HepG2 (cell line): ENCODE measurements around the gene ARHGEF10L. TPM values are rescaled to one million over a fixed set of nuclear protein-coding genes. Genes with fewer than 3 reads are reported as not detected.

ENCODE experiments used
- ATAC-seq: fragments of 200-7000 bp; cut with Tn5 transposase; 3 replicates; pipeline ENCODE4 v1.9.1; 2020; ENCODE audit warnings: mild to moderate bottlenecking, moderate library complexity
- BruUV-seq: library from RNA; stranded (reverse); fragments of 400-500 nt; replicated peaks from 2 replicates; lab custom pipeline; 2021; lab: Mats Ljungman, UMichigan
- CTCF ChIA-PET: fragments of 300-600 bp; formaldehyde crosslinking; extraction: SDS; loops from one replicate; lab custom pipeline; 2021; ENCODE audit warnings: low total read pairs, inconsistent platforms, low intra/inter-chr PET ratio; lab: Yijun Ruan, JAX
- POLR2A ChIA-PET: fragments of 350-600 bp; sonication (Branson Sonifier 250); formaldehyde crosslinking; loops from one replicate; lab custom pipeline; 2020; ENCODE audit warnings: antibody characterized with exemption, inconsistent platforms; lab: Yijun Ruan, JAX
- DNase-seq: peaks from one replicate; pipeline ENCODE4 v3.0.0-alpha.2; 2015; ENCODE audit warnings: low spot score
- FAIRE-seq: peaks from 3 replicates; lab custom pipeline; 2011; peaks lifted over from hg19 to GRCh38; lab: Jason Lieb, UNC
- H2AFZ ChIP-seq: one replicate; pipeline ENCODE4 v1.6.1; 2011; ENCODE audit warnings: low read length, inconsistent platforms
- H3K27ac ChIP-seq: fragments of 300-600 bp; 3 replicates; pipeline ENCODE4 v1.8.0; 2011; ENCODE audit warnings: mixed run types, mild to moderate bottlenecking, mixed read lengths, low read length, inconsistent platforms; ENCODE audit not compliant: insufficient read depth; ENCODE audit errors: extremely low read length
- H3K27me3 ChIP-seq, 2 experiments: fragments of 200-600 bp in 1 of 2; 2 replicates in 1 of 2; 3 replicates in 1 of 2; pipeline versions ENCODE4 v1.6.0 to v1.8.0; 2011; ENCODE audit warnings: low read length in 2 of 2, mild to moderate bottlenecking in 2 of 2, moderate library complexity in 2 of 2, inconsistent platforms in 1 of 2; ENCODE audit not compliant: insufficient read depth in 2 of 2, control insufficient read depth in 1 of 2
- H3K36me3 ChIP-seq, 2 experiments: fragments of 200-600 bp in 1 of 2; replicated peaks in 1 of 2; 2 replicates in 1 of 2; 3 replicates in 1 of 2; pipeline versions ENCODE4 v1.5.1 to v1.8.0; 2011; ENCODE audit warnings: low read length in 2 of 2, inconsistent platforms in 1 of 2; ENCODE audit not compliant: insufficient read depth in 2 of 2, control insufficient read depth in 1 of 2
- H3K4me1 ChIP-seq: 2 replicates; pipeline ENCODE4 v1.5.1; 2012; ENCODE audit warnings: low read length, inconsistent platforms; ENCODE audit not compliant: insufficient read depth
- H3K4me2 ChIP-seq: 2 replicates; pipeline ENCODE4 v1.6.0; 2011; ENCODE audit warnings: low read depth, low read length, inconsistent platforms
- H3K4me3 ChIP-seq, 3 experiments: fragments of 200-600 bp in 1 of 3; sonication (generic), shearing (Covaris generic) in 1 of 3; replicated peaks in 1 of 3; 2 replicates each; pipeline ENCODE4 v1.5.1; 2011 to 2016; ENCODE audit warnings: low read length in 3 of 3, inconsistent platforms in 2 of 3, low read depth in 2 of 3, mild to moderate bottlenecking in 2 of 3, control low read depth in 1 of 3, mixed read lengths in 1 of 3; ENCODE audit not compliant: insufficient read depth in 1 of 3
- H3K79me2 ChIP-seq: one replicate; pipeline ENCODE4 v1.6.1; 2011; ENCODE audit warnings: low read length, inconsistent platforms; ENCODE audit not compliant: insufficient read depth
- H3K9ac ChIP-seq: 2 replicates; pipeline ENCODE4 v1.6.0; 2011; ENCODE audit warnings: mild to moderate bottlenecking, low read depth, low read length, inconsistent platforms; ENCODE audit not compliant: insufficient read depth
- H3K9me3 ChIP-seq: 2 replicates; pipeline ENCODE4 v1.5.1; 2012; ENCODE audit warnings: mild to moderate bottlenecking, low read length
- H4K20me1 ChIP-seq: 2 replicates; pipeline ENCODE4 v1.6.0; 2011; ENCODE audit warnings: inconsistent platforms, mild to moderate bottlenecking, low read length, moderate library complexity; ENCODE audit not compliant: insufficient read depth
- ATAD3A ChIP-seq: sonication (generic); formaldehyde crosslinking; IDR thresholded peaks from 2 replicates; pipeline ENCODE4 v1.4.0; 2020; ENCODE audit warnings: missing genetic modification reagents
- CTCF ChIP-seq: sonication (generic); formaldehyde crosslinking; IDR thresholded peaks from 2 replicates; pipeline ENCODE4 v1.5.0; 2020; ENCODE audit warnings: mild to moderate bottlenecking, missing genetic modification reagents, moderate library complexity
- ELF1 ChIP-seq: sonication (generic); formaldehyde crosslinking; IDR thresholded peaks from 2 replicates; pipeline ENCODE4 v1.4.0; 2020; ENCODE audit warnings: missing genetic modification reagents
- FOSL2 ChIP-seq: sonication (generic); formaldehyde crosslinking; IDR thresholded peaks from 2 replicates; pipeline ENCODE4 v1.4.0; 2020; ENCODE audit warnings: missing genetic modification reagents
- GABPB1 ChIP-seq: IDR thresholded peaks from 2 replicates; pipeline ENCODE4 v1.6.1; 2016; ENCODE audit warnings: mild to moderate bottlenecking, missing genetic modification reagents, moderate library complexity, missing compliant biosample characterization
- KMT2B ChIP-seq: IDR thresholded peaks from 2 replicates; pipeline ENCODE4 v1.6.1; 2016; ENCODE audit warnings: missing genetic modification reagents, missing compliant biosample characterization
- PBX3 ChIP-seq: sonication (generic); formaldehyde crosslinking; IDR thresholded peaks from 2 replicates; pipeline ENCODE4 v1.8.1; 2023; ENCODE audit warnings: missing genetic modification reagents, inconsistent platforms, borderline replicate concordance
- RAD21 ChIP-seq: fragments of 450-650 bp; formaldehyde crosslinking; IDR thresholded peaks from 2 replicates; pipeline ENCODE4 v1.5.0; 2020; ENCODE audit warnings: mild to moderate bottlenecking
- SATB2 ChIP-seq: sonication (generic); formaldehyde crosslinking; IDR thresholded peaks from 2 replicates; pipeline ENCODE4 v1.5.0; 2020; ENCODE audit warnings: missing genetic modification reagents
- SMAD1 ChIP-seq: sonication (generic); formaldehyde crosslinking; IDR thresholded peaks from 2 replicates; pipeline ENCODE4 v1.4.0; 2020; ENCODE audit warnings: missing genetic modification reagents, low read depth, mild to moderate bottlenecking, borderline replicate concordance
- SNAI1 ChIP-seq: sonication (generic); formaldehyde crosslinking; IDR thresholded peaks from 2 replicates; pipeline ENCODE4 v1.5.0; 2020; ENCODE audit warnings: mild to moderate bottlenecking, missing genetic modification reagents, borderline replicate concordance
- SOX6 ChIP-seq, 2 experiments: fragments of 450-650 bp in 1 of 2; sonication (generic) in 1 of 2; formaldehyde crosslinking in 1 of 2; IDR thresholded peaks; 2 replicates each; pipeline versions ENCODE4 v1.4.0 to v1.6.1; 2017 to 2020; ENCODE audit warnings: antibody characterized with exemption in 1 of 2, mild to moderate bottlenecking in 1 of 2, missing genetic modification reagents in 1 of 2
- STAG1 ChIP-seq: sonication (generic); formaldehyde crosslinking; IDR thresholded peaks from 2 replicates; pipeline ENCODE4 v1.4.0; 2020; ENCODE audit warnings: missing genetic modification reagents
- TBX3 ChIP-seq: fragments of 450-650 bp; IDR thresholded peaks from 2 replicates; pipeline ENCODE4 v1.6.1; 2017; ENCODE audit warnings: antibody characterized with exemption, mild to moderate bottlenecking, inconsistent platforms, borderline replicate concordance
- ZBTB34 ChIP-seq: sonication (generic); formaldehyde crosslinking; IDR thresholded peaks from 2 replicates; pipeline ENCODE4 v1.8.0; 2022; ENCODE audit warnings: mild to moderate bottlenecking, missing genetic modification reagents
- ZBTB4 ChIP-seq: sonication (generic); formaldehyde crosslinking; IDR thresholded peaks from 2 replicates; pipeline ENCODE4 v1.4.0; 2020; ENCODE audit warnings: missing genetic modification reagents, mild to moderate bottlenecking, borderline replicate concordance
- ZNF562 ChIP-seq: sonication (generic); formaldehyde crosslinking; IDR thresholded peaks from 2 replicates; pipeline ENCODE4 v1.8.0; 2022; ENCODE audit warnings: missing genetic modification reagents, borderline replicate concordance
- WGBS: methylation state at CpG from one replicate; pipeline ENCODE4 v1.1.6; 2017; ENCODE audit warnings: low lambda C conversion rate; 5-methylcytosine and 5-hydroxymethylcytosine counted together
- in situ Hi-C: cut with HindIII; loops from 2 replicates; pipeline ENCODE4 v1.10.0; 2017; ENCODE audit warnings: low pct_unique_long_range_greater_than_20kb; ENCODE audit not compliant: extremely low pct_ligation_motif_present
- intact Hi-C: fragments of 100-400 bp; cut with micrococcal nuclease; formaldehyde crosslinking; loops from one replicate; pipeline ENCODE4 v1.10.0; 2022; ENCODE audit not compliant: unreplicated experiment
- polyA plus RNA-seq, 8 experiments: library from polyadenylated mRNA; depleted of rRNA in 3 of 8; stranded (reverse) in 7 of 8; unstranded in 1 of 8; fragments of >200 nt; fragmentation: Illumina TruSeq in 4 of 8; extraction: Trizol in 4 of 8; gene quantifications; 2 replicates each; pipeline versions ENCODE4 v1.2.1 to v1.2.3, GENCODE V29; 2011 to 2016; ENCODE audit warnings: low read depth in 4 of 8, missing spikeins in 1 of 8, mixed read lengths in 1 of 8; ENCODE audit not compliant: insufficient read depth in 1 of 8
- total RNA-seq, 5 experiments: library from RNA; depleted of rRNA; stranded (reverse); fragments of >200 nt; fragmentation: Illumina TruSeq; extraction: Trizol; gene quantifications; 2 replicates each; pipeline ENCODE4 v1.2.3, GENCODE V29; 2016; ENCODE audit warnings: low read depth in 1 of 5

The ARHGEF10L gene
- total and polyA plus RNA-seq, 2 of the 13 experiments (the other 11 are each of a cell fraction or from before 2014, with no cell fraction given): 46.5 to 78.3 TPM

GRCh38 chr1:17574516-17574915 is 35.0 kb downstream of the ARHGEF10L start:
- H3K9me3 ChIP-seq: no peaks in the 10 kb centered on the region
- ATAC-seq: peak; percentile 59
- peaks cover 2% of the 10 kb centered on the region for H3K79me2 ChIP-seq
- no peak for DNase-seq
- FAIRE-seq: no peak
- no TSS peak for BruUV-seq
- POLR2A ChIA-PET: interaction anchor here (1.1 to 3.6 kb wide), 11 partner anchors 8 to 55 kb away, joined by 3 to 53 read pairs (median 5); no protein-coding TSS in a partner anchor
- H3K4me1 ChIP-seq: peaks cover 80% of the 10 kb centered on the region
- intact Hi-C loops: loop anchor here (2.0 kb wide), 1 partner anchor 32 kb away; no protein-coding TSS in a partner anchor
- H3K27me3 ChIP-seq: no peaks in the 10 kb centered on the region
- 13% methylated on average over 10 of the region's 11 CpGs for WGBS
- in situ Hi-C loops: loop anchor here (5.0 kb wide), 1 partner anchor 72 kb away; no protein-coding TSS in a partner anchor
- no peak overlapping the region for H3K9ac ChIP-seq
- H4K20me1 ChIP-seq: no peaks in the 10 kb centered on the region
- peak overlapping the region in 1 of 3 experiments; percentile 44; a peak in 1 of 6 replicates for H3K4me3 ChIP-seq
- no peaks in the 10 kb centered on the region for H3K36me3 ChIP-seq
- H3K4me2 ChIP-seq: peak overlapping the region; percentile 73
- CTCF ChIA-PET: interaction anchor here (0.7 to 3.6 kb wide), 2 partner anchors 32 to 80 kb away, joined by 7 to 27 read pairs; no protein-coding TSS in a partner anchor
- no peak overlapping the region for H2AFZ ChIP-seq
- no peak overlapping the region for H3K27ac ChIP-seq
- TF ChIP-seq ZBTB4 (no peak), ATAD3A (CRISPR knock-in tag) (no peak), TBX3 (no peak), STAG1 (peak; percentile 65), ZNF562 (no peak), RAD21 (peak; percentile 48), ELF1 (CRISPR knock-in tag) (no peak), FOSL2 (CRISPR knock-in tag) (no peak), KMT2B (no peak), SATB2 (CRISPR knock-in tag) (no peak), SNAI1 (CRISPR knock-in tag) (no peak), ZBTB34 (CRISPR knock-in tag) (no peak), SOX6 (IDR thresholded peaks at IDR 0.05) (no peak), SOX6 (CRISPR knock-in tag; IDR thresholded peaks at IDR 0.05) (no peak), CTCF (peak; percentile 68), GABPB1 (0 out of 2 replicates have a peak, but pooled peaks have one; percentile 22), SMAD1 (CRISPR knock-in tag) (no peak), PBX3 (no peak)
